Measurements from ENCODE around the gene TEX53. TPM values are rescaled to one million over a fixed set of nuclear protein-coding genes. Genes with fewer than 3 reads are reported as not detected.
A peak's percentile ranks its signal among the peaks of the same experiment; 100 is the strongest.

The TEX53 gene
- total RNA-seq: not detected in 2 replicates

DNA sequence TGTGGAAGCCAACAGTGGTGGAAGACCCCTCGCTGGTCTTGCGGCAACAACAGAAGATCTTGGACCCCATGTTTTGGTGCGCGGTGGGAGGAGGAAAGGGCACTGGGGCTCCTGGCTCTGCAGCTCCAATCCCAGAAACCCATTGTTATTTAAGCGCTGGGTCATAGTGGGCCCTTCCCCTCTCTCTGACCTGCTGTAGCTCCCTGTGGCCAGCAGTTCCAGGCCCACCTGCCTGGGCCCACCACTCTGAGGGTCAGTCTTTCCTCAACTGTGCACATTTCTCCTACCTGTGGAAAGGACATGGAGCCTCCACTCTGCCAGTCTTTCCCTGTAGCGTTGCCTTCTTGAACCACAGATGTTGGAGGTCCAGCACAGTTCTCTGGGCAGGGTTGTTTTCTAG lies at the start of gene TEX53:
TEX53 (minus strand) TSS at position 101 of the 400 bp plus-strand sequence; CDS start at position 70, 31 bp downstream.
- DNase-seq: no peak

DNA sequence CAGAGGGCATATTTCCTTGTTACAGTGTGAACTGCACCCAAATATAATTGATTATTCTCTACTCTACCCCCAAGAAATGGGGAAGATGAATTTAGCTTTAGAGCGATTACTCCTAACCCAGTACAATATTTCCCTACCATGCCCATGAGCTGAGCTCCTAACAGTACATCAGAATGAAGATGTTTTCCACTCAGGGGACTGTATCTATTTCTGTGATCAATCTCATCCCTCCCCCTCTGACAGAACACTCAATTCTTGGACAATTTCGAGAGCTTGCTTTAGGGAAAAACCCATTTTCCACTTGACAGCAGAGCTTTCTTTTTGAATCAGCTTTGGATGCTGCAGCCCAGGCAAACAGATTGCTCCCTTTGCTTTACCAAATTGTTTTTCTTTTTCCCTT lies 49.1 kb upstream of the TEX53 start:
- no peak for DNase-seq

DNA sequence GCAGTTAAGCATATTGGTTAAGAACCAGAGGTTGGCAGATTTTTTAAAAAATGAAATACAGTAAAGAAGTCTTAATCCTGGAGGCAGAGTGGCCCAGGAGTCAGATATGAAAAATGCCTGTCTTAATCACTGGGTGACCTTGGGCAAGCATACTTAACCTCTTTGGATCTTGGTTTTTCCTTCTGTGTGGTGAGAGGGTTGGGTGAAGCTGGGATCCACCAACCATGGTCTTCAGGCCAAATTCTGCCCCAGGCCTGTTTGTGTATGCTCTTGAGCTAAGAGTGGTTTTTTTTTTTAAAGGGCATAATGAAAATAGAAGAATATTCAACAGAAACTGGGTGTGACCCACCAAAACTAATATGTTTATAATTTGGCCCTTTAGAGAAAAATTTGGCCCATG lies 44.4 kb upstream of the TEX53 start:
- DNase-seq: no peak

DNA sequence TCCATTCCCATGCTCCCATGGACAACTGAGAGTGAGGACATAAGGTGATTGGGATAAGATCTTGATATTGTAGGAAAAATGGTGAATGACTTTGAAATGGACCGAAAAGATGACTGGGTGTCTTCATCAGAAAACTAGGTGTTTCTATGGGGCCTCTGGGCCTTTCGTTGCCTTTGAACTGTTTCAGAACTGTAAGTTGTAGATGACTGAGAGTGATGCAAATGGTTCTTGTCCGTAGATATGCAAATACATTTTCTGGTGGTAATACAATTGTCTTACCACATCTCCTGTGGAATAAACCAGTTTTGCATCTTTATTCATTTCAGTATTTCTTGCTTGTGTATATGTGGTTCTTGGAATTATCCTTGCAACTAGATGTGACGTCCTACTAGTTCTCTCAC lies 40.3 kb upstream of the TEX53 start:
- no peak for DNase-seq

DNA sequence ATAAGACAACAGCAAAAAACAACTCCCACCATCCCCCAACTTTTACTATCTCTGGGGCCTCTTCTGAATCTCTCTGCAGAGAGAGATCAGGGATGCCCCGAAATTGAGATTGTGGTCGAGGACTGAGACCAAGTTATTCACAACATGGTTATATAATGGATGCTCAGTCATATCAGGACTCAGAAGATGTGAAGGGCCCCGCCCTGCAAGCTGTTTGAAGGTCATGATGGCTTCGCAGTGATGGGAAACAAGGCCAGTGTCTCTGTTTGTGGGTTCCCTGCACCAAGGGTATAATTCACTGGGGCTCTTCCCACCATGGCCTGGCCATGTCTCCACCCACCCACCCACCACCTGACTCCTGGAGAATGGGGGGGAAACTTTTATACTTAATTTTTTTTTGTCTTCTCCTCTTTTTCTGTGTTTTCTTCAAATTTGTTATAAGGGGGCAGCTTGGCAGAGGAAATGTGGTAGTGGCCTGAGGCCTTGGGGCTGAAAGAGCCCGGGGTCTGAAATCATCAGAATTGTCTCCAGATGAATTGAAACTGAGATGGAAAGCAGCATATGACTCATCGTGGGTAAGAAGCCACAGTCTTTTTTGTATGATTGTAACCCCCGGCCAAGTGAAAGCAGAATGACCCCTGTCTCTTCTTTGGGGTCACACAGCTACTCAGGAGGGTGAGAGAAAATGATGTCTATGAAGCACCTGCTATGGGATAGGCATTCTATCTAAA lies 39.4 kb upstream of the TEX53 start:
- no peak for DNase-seq

DNA sequence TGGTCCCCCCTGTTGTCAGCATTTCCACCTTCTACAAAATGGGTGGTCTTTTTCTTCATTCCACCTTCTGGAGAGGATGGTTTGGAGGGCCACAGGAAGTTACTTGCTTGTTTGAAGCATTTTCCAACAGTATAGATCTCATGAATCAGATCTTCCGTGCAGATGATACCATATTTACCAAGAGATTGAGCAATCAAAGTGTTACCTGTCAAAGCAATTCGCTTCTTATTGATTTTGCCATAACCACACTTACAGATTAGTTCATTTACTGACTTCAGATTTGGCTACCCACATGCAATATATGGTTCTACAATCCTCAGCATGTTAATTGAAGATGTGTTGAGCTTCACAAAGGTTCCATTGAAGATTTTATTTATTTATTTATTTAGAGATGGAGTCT lies 38.3 kb upstream of the TEX53 start:
- no peak for DNase-seq

DNA sequence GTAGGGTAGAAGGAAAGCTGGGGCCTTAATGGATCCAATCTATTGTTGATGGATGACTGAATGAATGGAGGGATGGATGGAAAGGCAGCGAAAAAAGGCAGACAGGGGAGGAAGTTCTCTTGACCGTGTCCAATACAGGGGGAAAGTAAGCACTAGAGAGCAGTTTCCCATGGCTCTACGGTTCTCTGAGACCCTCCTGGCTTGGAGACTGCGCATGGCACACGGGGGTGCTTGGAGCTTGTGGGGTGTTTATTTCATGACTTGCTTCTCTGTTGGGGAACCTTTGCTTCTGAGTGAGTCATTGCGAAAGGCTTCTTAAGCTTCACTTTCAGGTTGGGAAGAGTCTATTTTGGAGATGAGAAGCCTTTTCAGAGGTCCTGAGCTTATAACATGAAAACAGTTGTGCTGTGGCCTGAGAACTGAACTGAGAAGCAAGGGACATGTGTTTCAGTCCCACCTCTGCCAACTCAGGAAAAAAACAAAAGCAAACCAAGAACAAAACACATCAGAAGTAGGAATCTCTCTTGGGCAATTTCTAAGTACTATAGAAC lies 37.2 kb upstream of the TEX53 start:
- DNase-seq: no peak

DNA sequence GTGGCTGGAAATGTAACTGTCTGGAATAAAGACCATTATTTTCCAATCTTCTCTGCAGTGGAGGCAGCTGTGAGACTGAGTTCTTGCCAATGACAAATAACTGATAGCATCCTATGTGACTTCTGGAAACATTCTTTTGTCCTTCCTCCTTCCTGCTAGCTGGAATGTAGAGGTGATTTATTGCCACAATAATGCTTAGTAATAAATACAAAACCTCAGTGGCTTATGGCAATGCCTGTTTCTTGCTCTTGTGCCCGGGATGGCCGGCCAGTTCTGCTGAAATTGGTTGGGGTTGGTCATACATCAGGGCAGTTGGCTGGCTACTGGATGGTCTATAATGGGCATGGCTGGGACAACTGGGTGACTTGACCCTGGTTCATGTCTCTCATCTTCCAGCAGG lies 36.5 kb upstream of the TEX53 start:
- no peak for DNase-seq

DNA sequence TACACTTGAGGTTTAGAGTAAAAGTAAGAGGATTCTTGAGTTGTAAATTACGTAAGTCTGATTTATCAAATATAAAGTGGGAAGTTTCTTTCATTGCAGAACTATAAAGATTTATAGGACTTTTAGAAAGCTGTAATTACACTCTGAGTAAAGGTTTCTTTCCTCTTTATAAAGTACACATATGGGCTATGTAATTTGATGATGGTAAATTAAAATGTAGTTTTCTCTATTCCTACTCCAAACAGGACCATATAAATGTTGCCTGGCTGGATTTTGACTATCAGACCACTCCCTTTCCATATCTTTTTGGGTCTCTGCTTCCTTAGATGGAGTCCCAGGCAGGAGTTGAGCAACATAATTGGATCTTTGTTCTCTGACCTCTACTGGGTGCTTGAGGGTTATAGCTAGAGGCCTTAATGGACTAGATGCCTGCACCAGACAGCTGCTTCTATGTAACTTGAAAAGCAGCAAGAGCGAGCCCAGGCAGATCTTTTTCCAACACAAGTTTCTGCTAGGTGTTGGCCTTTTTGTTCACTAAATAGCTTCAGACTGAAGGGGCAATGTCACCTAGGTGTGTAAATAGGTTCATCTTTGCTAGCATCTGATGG lies 35.7 kb upstream of the TEX53 start:
- no peak for DNase-seq

DNA sequence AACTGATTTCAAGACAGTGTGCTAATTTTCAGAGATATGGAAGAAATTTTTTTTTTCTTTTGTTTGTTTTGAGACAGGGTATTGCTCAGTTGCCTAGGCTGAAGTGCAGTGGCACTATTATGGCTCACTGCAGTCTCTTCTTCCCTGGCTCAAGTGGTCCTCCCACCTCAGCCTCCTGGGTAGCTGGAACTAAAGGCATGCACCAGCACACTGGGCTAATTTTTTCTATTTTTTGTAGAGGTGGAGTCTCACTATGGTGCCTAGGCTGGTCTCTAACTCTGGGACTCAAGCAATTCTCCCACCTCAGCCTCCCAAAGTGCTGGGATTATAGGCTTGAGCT lies 34.3 kb upstream of the TEX53 start:
- DNase-seq: no peak

DNA sequence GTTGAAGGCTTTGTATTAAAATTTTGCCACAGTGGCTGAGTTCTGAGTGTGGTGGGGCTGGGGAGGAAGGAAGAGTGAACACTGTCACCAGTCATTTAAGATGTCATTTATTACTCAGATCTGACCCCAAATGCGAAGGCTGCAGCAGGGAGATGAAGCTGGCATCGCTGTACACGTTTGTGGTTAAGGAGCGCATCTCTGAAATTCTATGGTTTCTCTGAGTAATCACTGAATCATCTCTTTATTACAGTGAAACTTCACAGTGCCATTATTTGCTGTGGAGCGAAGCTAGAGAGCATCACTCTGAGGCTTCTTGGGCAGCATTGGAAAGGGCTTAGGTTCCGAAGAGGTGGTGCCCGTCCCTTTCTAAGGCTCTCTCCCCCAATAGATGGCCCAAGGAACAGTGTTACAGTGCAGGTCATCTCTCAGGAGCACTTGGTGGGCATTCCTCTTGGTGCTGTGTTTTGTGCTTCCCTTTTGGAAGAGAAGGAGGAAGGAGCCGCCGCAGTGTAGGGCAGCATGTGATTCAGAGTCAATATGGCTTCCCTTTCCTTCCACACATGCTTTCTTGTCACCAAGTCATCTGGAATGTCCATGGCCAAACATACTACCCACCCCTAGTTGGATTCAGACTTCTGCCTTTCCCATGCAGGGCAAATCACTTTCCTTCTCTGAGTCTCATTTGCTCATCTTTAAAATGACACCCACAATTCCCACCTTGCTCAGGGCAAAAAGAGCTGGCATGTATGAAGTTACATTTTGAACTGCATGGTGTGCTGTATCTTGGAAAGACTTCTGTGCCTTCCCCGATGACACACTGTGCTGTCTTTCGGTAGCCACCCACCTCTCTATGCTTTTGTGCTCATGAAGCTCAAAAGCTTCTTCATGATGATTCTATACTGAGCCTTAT lies 33.7 kb upstream of the TEX53 start:
- DNase-seq: peak; percentile 26

DNA sequence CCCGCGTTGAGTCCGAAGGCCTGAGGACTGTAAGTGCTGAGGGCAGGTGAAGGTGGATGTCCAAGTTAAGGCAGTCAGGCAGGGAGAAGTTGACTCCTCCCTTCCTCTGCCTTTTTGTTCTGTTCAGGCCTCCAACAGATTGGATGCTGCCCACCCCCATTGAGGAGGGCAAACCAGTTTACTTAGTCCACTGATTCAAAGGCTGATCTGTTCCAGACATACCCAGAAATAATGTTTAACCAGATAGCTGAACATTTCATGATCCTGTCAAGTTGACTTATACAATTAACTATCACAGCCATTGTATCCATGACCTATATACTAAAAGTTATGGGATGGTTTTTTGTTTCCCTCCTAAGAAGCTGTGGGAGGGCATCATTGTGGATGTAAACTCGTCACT lies 32.7 kb upstream of the TEX53 start:
- no peak for DNase-seq

DNA sequence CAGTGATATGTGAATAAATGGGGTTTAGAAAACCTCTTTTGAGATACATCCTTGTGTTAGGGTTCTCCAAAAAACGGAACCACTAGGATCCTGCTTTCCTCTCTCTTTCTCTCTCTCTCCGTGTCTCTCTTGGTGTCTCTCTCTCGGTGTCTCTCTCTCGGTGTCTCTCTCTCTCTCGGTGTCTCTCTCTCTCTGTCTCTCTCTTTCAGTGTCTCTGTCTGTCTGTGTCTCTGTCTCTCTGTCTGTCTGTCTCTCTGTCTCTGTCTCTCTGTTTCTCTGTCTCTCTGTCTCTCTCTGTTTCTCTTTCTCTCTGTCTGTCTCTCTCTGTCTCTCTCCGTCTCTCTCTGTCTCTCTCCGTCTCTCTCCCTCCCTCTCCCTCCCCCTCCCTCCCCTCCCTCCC lies 32.2 kb upstream of the TEX53 start:
- DNase-seq: no peak

DNA sequence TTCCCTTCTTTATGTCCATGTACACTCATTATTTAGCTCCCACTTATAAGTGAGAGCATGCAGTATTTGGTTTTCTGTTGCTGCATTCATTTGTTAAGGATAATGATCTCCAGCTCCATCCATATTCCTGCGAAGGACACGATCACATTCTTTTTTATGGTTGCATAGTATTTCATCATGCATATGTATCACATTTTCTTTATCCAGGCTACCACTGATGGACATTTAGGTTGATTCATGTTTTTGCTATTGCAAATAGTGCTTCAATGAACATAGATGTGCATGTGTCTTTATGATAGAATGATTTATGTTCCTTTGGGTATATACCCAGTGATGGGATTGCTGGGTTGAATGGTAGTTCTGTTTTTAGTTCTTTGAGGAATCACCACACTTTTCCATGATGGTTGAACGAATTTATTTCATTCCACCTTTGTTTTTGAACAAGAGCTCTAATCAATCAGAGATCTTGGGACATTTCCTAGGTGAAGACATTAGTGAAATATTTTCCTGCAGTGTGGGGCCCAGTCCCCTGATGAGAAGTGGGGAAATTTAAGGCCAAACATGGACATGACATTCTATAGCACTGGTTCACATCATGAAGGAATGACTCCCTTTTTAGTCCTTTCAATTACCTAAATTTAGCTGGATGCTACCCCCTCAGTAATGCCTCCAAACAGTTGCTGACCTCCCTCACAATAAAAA lies 31.5 kb upstream of the TEX53 start:
- DNase-seq: no peak

DNA sequence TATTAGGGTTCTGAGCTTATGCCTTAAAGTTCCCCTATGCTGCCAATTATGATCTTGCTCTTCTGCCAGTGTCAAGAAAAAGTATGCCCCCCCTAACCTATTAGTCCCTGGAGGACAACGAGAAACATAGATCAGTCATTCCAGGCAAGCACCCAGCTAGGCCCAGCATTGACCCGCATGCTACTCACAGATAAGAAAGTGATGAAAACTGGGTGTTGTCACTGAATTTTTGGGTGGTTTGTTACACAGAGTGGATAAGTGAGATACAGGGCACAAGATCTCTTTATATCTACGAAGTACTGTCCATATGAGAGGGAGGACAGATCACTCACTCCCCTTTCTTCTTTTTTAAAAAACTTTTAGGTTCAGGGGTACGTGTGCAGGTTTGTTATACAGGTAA lies 30.8 kb upstream of the TEX53 start:
- no peak for DNase-seq

DNA sequence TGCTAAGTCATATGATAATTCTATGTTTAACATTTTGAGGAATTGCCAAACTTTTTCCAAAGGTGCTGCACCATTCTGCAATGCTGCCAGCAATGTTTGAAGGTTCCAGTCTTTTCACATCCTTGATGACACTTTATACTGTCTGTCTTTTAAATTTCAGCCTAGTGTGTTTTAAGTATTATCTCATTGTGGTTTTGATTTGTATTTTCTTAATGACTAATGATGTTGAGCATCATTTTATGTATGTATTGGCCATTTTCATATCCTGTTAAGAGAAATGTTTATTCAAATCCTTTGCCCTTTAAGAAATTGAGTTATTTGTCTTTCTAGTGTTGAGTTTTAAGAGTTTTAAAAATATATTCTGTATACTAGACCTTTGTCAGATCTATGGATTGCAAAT lies 29.4 kb upstream of the TEX53 start:
- DNase-seq: no peak

DNA sequence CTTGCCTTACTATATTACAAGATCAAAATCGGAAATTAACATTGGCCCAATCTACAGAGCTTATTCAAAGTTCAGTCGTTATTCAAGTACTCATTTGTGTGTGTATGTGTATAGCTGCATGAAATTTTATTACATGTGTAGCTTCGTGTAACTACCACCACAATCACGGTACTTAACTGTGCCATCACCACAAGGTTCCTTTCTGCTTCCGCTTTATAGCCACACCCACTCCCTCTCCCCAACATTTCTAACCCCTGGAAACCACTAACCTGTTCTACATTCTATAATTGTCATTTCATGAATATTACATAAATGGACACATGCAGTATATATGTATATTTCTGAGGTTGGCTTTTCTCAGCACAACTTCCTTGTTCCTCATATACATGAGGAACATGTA lies 28.3 kb upstream of the TEX53 start:
- DNase-seq: no peak

DNA sequence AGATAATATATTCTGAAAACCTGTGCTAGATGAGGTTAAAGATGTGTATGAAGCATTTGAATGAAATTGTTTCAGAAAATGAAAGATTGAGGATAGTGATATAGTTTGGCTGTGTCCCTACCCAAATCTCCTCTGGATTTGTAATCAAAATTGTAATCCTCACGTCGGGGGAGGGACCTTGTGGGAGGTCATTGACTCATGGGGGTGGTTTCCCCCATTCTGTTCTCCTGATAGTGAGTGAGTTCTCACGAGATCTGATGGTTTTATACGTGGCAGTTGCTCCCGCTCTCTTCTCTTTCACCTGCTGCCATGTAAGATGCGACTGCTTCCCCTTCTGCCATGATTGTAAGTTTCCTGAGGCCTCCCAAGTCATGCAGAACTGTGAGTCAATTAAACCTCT lies 26.4 kb upstream of the TEX53 start:
- DNase-seq: no peak

DNA sequence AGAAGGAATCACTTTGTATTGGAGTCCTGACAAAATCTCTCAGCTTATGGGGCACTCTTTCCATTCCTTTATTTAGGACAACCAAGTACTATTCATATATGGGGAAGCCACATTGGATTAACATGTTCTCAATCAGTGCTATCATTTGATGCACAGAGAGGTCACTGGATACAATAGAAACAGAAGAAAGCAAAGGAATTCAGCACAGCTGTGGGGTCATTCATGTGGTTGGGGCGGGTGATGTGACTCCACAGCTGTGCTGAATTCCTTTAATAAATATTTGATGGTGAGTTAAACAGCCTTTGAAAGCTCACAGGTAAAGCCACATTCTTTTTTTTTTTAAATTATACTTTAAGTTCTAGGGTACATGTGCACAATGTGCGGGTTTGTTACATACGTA lies 25.2 kb upstream of the TEX53 start:
- DNase-seq: no peak

DNA sequence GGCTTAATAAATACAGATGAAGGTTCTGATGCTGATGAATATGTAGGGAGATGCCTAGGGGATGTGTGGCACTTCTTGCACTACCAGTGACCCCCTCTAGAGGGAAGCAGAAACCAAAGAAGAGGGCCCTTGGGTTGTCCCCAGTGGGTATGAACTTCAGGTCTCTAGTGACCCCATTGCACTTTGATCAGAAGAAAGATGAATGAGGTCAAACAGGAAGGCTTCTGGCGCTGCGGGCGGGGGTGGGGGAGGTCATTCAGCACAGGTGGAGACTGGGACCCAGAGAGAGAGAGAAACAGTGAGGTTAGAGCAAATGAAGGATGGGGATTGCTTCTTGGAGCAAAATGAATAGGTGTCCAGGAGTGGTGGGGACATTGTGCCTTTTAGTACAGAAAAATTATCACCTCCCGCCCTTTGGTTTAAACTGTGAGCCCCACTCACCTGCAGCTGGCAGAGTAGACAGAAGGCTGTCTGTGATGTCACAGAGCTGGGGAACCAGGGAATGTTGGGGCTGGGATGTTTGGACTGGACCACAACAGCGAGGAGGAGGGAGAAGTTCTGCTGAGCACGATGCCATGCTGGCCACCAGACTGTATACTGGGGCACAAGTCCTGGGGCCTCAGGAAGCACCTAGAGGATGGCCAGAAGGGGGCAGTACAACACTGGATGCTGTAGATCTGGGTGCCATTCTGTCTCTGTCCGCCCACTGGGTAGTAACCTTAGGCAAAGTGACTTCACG lies 24.2 kb upstream of the TEX53 start, which contains the start of gene TEX48:
TEX48 (minus strand) TSS at position 599 of the 739 bp plus-strand sequence. CDS start 10,469 bp downstream, outside the sequence.
- DNase-seq: peak; percentile 87

DNA sequence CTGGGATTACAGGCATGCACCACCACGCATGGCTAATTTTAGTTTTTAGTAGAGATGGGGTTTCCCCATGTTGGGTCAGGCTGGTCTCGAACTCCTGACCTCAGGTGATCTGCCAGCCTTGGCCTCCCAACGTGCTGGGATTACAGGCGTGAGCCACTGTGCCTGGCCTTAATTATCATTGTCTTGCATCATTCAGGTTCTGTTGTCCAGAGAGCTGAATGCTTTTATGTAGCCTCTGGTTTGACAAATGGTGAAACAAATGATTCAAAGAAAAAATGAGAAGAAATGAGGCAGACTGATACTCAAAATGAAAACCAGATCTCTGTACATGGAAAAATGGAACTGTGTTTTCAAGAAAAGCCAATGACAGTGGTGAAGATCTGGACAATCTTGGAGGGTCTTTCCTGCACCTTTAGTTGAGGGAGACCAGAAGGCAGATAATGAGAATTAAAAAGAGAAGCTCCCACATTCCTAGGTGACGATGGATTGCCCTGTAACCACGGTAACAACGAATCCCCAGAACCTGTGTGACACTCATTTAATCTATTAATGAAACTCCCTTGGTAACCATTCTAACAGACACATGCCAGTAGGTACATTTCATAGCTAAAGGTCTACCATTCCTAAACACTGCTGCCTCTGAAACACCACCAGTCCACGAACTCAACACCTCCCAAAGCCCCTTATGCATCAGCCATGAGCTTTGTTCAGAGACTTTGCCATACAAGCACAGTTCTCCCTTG lies 22.8 kb upstream of the TEX53 start:
- no peak for DNase-seq
